ENCODE data around the gene FERMT1. TPM values are rescaled to one million over a fixed set of nuclear protein-coding genes. Genes with fewer than 3 reads are reported as not detected.
A peak's percentile ranks its signal among the peaks of the same experiment; 100 is the strongest.

Gene FERMT1
- polyA plus RNA-seq, 1 donor (not counting 4 experiments of a cell fraction or from before 2014, with no cell fraction given): 134 TPM

DNA sequence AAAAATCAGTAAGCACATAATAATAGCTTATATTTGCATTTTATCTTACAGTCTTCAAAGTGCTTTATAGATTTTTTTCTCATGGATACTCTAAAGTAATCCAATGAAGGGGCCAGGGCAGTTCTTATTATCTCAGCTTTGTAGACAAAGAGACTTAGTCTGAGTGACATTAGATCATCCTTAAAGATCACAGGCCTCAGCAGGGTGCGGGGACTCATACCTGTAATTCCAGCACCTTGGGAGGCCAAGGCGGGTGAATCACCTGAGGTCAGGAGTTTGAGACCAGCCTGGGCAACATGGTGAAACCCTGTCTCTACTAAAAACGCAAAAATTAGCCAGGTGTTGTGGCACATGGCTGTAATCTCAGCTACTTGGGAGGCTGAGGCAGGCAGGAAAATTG lies 14.5 kb downstream of the FERMT1 start:
- H3K4me3 ChIP-seq (ENCODE audit: control insufficient read depth in 2 of 3, extremely low read depth in 1 of 3, insufficient read depth in 2 of 3, low read depth in 1 of 3, low read length in 3 of 3): no peak overlapping the region
- no peaks in the 10 kb centered on the region for H3K27me3 ChIP-seq (ENCODE audit: control insufficient read depth, extremely low read depth, insufficient read depth, low read length)
- no peak overlapping the region for H3K27ac ChIP-seq (ENCODE audit: control insufficient read depth, insufficient read depth, low read length)
- H3K9me3 ChIP-seq (ENCODE audit: control insufficient read depth, low read depth, low read length): no peaks in the 10 kb centered on the region
- peaks cover 31% of the 10 kb centered on the region for H3K79me2 ChIP-seq (ENCODE audit: control insufficient read depth, insufficient read depth, low read length)
- no peak for FAIRE-seq
- no peaks in the 10 kb centered on the region for H3K9me1 ChIP-seq (ENCODE audit: control insufficient read depth, extremely low read depth, insufficient read depth, low read length)
- H4K20me1 ChIP-seq (ENCODE audit: control insufficient read depth, extremely low read depth, insufficient read depth, low read length): no peaks in the 10 kb centered on the region
- dilution Hi-C loops (cut with MboI; ENCODE audit: extremely low pct_ligation_motif_present, low sequenced_read_pairs): no loop called here
- H3K36me3 ChIP-seq (ENCODE audit: control insufficient read depth in 2 of 2, extremely low read depth in 1 of 2, insufficient read depth in 2 of 2, low read length in 2 of 2): peaks cover 26 to 42% of the 10 kb centered on the region in 2 experiments
- H3K4me2 ChIP-seq (ENCODE audit: control insufficient read depth, extremely low read depth, insufficient read depth, low read depth, low read length): no peak overlapping the region
- TF ChIP-seq EZH2 (IDR thresholded peaks at IDR 0.05; ENCODE audit: low read length): no peak
- TF ChIP-seq, protein P1, sequence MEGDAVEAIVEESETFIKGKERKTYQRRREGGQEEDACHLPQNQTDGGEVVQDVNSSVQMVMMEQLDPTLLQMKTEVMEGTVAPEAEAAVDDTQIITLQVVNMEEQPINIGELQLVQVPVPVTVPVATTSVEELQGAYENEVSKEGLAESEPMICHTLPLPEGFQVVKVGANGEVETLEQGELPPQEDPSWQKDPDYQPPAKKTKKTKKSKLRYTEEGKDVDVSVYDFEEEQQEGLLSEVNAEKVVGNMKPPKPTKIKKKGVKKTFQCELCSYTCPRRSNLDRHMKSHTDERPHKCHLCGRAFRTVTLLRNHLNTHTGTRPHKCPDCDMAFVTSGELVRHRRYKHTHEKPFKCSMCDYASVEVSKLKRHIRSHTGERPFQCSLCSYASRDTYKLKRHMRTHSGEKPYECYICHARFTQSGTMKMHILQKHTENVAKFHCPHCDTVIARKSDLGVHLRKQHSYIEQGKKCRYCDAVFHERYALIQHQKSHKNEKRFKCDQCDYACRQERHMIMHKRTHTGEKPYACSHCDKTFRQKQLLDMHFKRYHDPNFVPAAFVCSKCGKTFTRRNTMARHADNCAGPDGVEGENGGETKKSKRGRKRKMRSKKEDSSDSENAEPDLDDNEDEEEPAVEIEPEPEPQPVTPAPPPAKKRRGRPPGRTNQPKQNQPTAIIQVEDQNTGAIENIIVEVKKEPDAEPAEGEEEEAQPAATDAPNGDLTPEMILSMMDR (optimal IDR thresholded peaks at IDR 0.05 in 1 of 3, IDR thresholded peaks at IDR 0.05 in 1 of 3, conservative IDR thresholded peaks at IDR 0.05 in 1 of 3; ENCODE audit: extremely low read depth in 1 of 3, insufficient read depth in 2 of 3, low read length in 3 of 3): no peak
- no peak overlapping the region for H2AFZ ChIP-seq (ENCODE audit: control insufficient read depth, low read length)
- no peak overlapping the region for H3K9ac ChIP-seq (ENCODE audit: control insufficient read depth, extremely low read depth, insufficient read depth, low read length)
- H3K4me1 ChIP-seq (ENCODE audit: control insufficient read depth, extremely low read depth, insufficient read depth, low read length): no peaks in the 10 kb centered on the region
- no peak for DNase-seq (ENCODE audit: low read depth, low spot score)

DNA sequence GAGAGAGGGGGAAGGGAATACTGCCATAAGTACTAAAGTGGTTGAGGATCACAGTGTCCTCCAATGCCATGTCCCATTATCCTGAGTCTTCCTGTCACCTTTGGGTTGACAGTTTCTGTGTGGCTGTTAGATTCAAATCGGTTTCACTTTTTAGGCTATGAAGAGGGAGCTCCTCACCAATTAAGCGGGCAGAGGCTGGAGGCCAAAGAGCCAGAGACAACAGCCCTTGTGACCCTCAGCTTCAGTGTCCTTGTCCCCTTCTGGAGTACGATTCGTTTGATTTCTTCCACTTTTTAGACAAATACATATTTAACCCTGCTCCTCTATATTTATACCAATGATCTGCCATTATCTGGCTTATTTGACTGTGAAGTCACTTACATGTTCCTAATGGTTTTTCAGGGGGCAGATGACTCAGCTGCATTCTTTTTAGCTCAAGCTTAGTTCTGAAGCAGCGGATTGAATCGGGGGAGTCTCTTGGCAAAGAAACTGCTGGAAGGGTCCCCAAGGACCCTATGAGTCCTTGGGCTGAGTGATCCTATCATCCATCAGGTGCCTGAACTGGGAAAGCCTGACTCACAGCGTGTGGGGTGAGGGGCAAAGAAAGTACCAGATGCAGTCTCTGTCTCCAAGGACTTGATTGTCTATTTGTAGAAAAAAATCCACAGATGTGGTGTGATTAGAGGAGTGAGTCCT lies 18.2 kb downstream of the FERMT1 start:
- H3K27ac ChIP-seq (ENCODE audit: control insufficient read depth, insufficient read depth, low read length): no peak overlapping the region
- H3K9ac ChIP-seq (ENCODE audit: control insufficient read depth, extremely low read depth, insufficient read depth, low read length): no peak overlapping the region
- TF ChIP-seq, protein P1 (optimal IDR thresholded peaks at IDR 0.05 in 1 of 3, IDR thresholded peaks at IDR 0.05 in 1 of 3, conservative IDR thresholded peaks at IDR 0.05 in 1 of 3; ENCODE audit: extremely low read depth in 1 of 3, insufficient read depth in 2 of 3, low read length in 3 of 3): no peak
- TF ChIP-seq EZH2 (IDR thresholded peaks at IDR 0.05; ENCODE audit: low read length): no peak
- DNase-seq (ENCODE audit: low read depth, low spot score): no peak
- H4K20me1 ChIP-seq (ENCODE audit: control insufficient read depth, extremely low read depth, insufficient read depth, low read length): no peaks in the 10 kb centered on the region
- H3K79me2 ChIP-seq (ENCODE audit: control insufficient read depth, insufficient read depth, low read length): peaks cover 36% of the 10 kb centered on the region
- peaks cover 24 to 38% of the 10 kb centered on the region in 2 experiments for H3K36me3 ChIP-seq (ENCODE audit: control insufficient read depth in 2 of 2, extremely low read depth in 1 of 2, insufficient read depth in 2 of 2, low read length in 2 of 2)
- H2AFZ ChIP-seq (ENCODE audit: control insufficient read depth, low read length): no peak overlapping the region
- H3K9me3 ChIP-seq (ENCODE audit: control insufficient read depth, low read depth, low read length): no peaks in the 10 kb centered on the region
- peak; percentile 17 for FAIRE-seq
- no peaks in the 10 kb centered on the region for H3K9me1 ChIP-seq (ENCODE audit: control insufficient read depth, extremely low read depth, insufficient read depth, low read length)
- peaks cover 11% of the 10 kb centered on the region for H3K4me1 ChIP-seq (ENCODE audit: control insufficient read depth, extremely low read depth, insufficient read depth, low read length)
- no peaks in the 10 kb centered on the region for H3K27me3 ChIP-seq (ENCODE audit: control insufficient read depth, extremely low read depth, insufficient read depth, low read length)
- dilution Hi-C loops (cut with MboI; ENCODE audit: extremely low pct_ligation_motif_present, low sequenced_read_pairs): no loop called here
- no peak overlapping the region for H3K4me3 ChIP-seq (ENCODE audit: control insufficient read depth in 2 of 3, extremely low read depth in 1 of 3, insufficient read depth in 2 of 3, low read depth in 1 of 3, low read length in 3 of 3)
- no peak overlapping the region for H3K4me2 ChIP-seq (ENCODE audit: control insufficient read depth, extremely low read depth, insufficient read depth, low read depth, low read length)

All from keratinocyte (primary cell).